ENCODE results near the gene GJD3. TPM values are rescaled to one million over a fixed set of nuclear protein-coding genes. Genes with fewer than 3 reads are reported as not detected.
A peak's percentile ranks its signal among the peaks of the same experiment; 100 is the strongest.

GJD3 gene
- polyA plus RNA-seq, 4 donors: 0.32 to 1.1 TPM; not detected in 2

GRCh38 chr17:40315678-40316570 lies 48.6 kb downstream of the GJD3 start:
- H3K27ac ChIP-seq (ENCODE audit: low read depth in 1 of 3, low read length in 2 of 3): peak overlapping the region in 2 of 3 donors; percentile 52 to 92
- H3K27me3 ChIP-seq (ENCODE audit: control insufficient read depth in 3 of 3, insufficient read depth in 3 of 3, low read length in 3 of 3): no peaks in the 10 kb centered on the region
- H3K4me1 ChIP-seq (ENCODE audit: control insufficient read depth in 3 of 3, insufficient read depth in 2 of 3, low read depth in 1 of 3, low read length in 2 of 3): peaks cover 2 to 65% (median 25%) of the 10 kb centered on the region in 3 donors
- H3K9me3 ChIP-seq (ENCODE audit: control insufficient read depth in 2 of 2, insufficient read depth in 1 of 2, low read depth in 1 of 2, low read length in 1 of 2): no peaks in the 10 kb centered on the region
- H3K36me3 ChIP-seq (ENCODE audit: control insufficient read depth in 3 of 3, insufficient read depth in 2 of 3, low read depth in 1 of 3, low read length in 3 of 3): peaks cover 0 to 5% (median 0%) of the 10 kb centered on the region in 3 donors
- WGBS, 3 donors: 40 to 46% (median 45%) methylated on average over 9 of the region's 9 CpGs
- DNase-seq (peak in 1 of 2 donors; percentile 68), FAIRE-seq (no peak)
- no peak overlapping the region for H3K4me3 ChIP-seq (ENCODE audit: low read depth in 1 of 3, low read length in 3 of 3)

GRCh38 chr17:40315206-40315605 lies 49.3 kb downstream of the GJD3 start:
- 84 to 92% (median 86%) methylated on average over 3 of the region's 3 CpGs for WGBS, 3 donors
- FAIRE-seq (no peak), DNase-seq (no peak)
- Histone ChIP-seq H3K27ac (ENCODE audit: low read depth in 1 of 3, low read length in 2 of 3) (peak overlapping the region in 2 of 3 donors; percentile 29 to 52), H3K36me3 (ENCODE audit: control insufficient read depth in 3 of 3, insufficient read depth in 2 of 3, low read depth in 1 of 3, low read length in 3 of 3) (peaks cover 0 to 4% (median 0%) of the 10 kb centered on the region in 3 donors), H3K9me3 (ENCODE audit: control insufficient read depth in 2 of 2, insufficient read depth in 1 of 2, low read depth in 1 of 2, low read length in 1 of 2) (no peaks in the 10 kb centered on the region), H3K4me1 (ENCODE audit: control insufficient read depth in 3 of 3, insufficient read depth in 2 of 3, low read depth in 1 of 3, low read length in 2 of 3) (peaks cover 2 to 65% (median 19%) of the 10 kb centered on the region in 3 donors), H3K4me3 (ENCODE audit: low read depth in 1 of 3, low read length in 3 of 3) (no peak overlapping the region), H3K27me3 (ENCODE audit: control insufficient read depth in 3 of 3, insufficient read depth in 3 of 3, low read length in 3 of 3) (no peaks in the 10 kb centered on the region)

GRCh38 chr17:40314584-40314956 lies 50.0 kb downstream of the GJD3 start:
- Histone ChIP-seq H3K27me3 (ENCODE audit: control insufficient read depth in 3 of 3, insufficient read depth in 3 of 3, low read length in 3 of 3) (no peaks in the 10 kb centered on the region), H3K4me3 (ENCODE audit: low read depth in 1 of 3, low read length in 3 of 3) (no peak overlapping the region), H3K27ac (ENCODE audit: low read depth in 1 of 3, low read length in 2 of 3) (peak overlapping the region in 1 of 3 donors; percentile 29), H3K9me3 (ENCODE audit: control insufficient read depth in 2 of 2, insufficient read depth in 1 of 2, low read depth in 1 of 2, low read length in 1 of 2) (no peaks in the 10 kb centered on the region), H3K4me1 (ENCODE audit: control insufficient read depth in 3 of 3, insufficient read depth in 2 of 3, low read depth in 1 of 3, low read length in 2 of 3) (peaks cover 5 to 65% (median 26%) of the 10 kb centered on the region in 3 donors), H3K36me3 (ENCODE audit: control insufficient read depth in 3 of 3, insufficient read depth in 2 of 3, low read depth in 1 of 3, low read length in 3 of 3) (no peaks in the 10 kb centered on the region)
- 29 to 67% (median 33%) methylated on average over 1 to 3 of the region's 3 CpGs for whole genome bisulfite sequencing, 3 donors
- FAIRE-seq (no peak), DNase-seq (peak; percentile 58 to 96)

- Histone ChIP-seq H3K27me3 (ENCODE audit: control insufficient read depth in 3 of 3, insufficient read depth in 3 of 3, low read length in 3 of 3) (no peaks in the 10 kb centered on the region), H3K4me1 (ENCODE audit: control insufficient read depth in 3 of 3, insufficient read depth in 2 of 3, low read depth in 1 of 3, low read length in 2 of 3) (peaks cover 9 to 62% (median 27%) of the 10 kb centered on the region in 3 donors), H3K9me3 (ENCODE audit: control insufficient read depth in 2 of 2, insufficient read depth in 1 of 2, low read depth in 1 of 2, low read length in 1 of 2) (no peaks in the 10 kb centered on the region), H3K27ac (ENCODE audit: low read depth in 1 of 3, low read length in 2 of 3) (no peak overlapping the region), H3K4me3 (ENCODE audit: low read depth in 1 of 3, low read length in 3 of 3) (no peak overlapping the region), H3K36me3 (ENCODE audit: control insufficient read depth in 3 of 3, insufficient read depth in 2 of 3, low read depth in 1 of 3, low read length in 3 of 3) (no peaks in the 10 kb centered on the region)
- DNase-seq (no peak), FAIRE-seq (no peak)
- 58 to 63% (median 60%) methylated on average over 7 of the region's 7 CpGs for WGBS, 3 donors
Observed at GRCh38 chr17:40313668-40314583, 50.6 kb downstream of the GJD3 start.

Other genes starting within 250 kb of the GJD3 start
- 100 to 1,000 TPM in 1 of 4 donors, 10 to 100 TPM in 3; 53.1 to 120 (median 69.3) TPM for gene MSL1, start 242.8 kb downstream of the GJD3 start, polyA plus RNA-seq
- 10 to 100 TPM; 24.2 to 55.1 (median 32.8) TPM for gene CASC3, start 224.2 kb downstream of the GJD3 start, polyA plus RNA-seq
- gene RAPGEFL1, start 187.3 kb downstream of the GJD3 start, polyA plus RNA-seq: 100 to 1,000 TPM in 1 of 4 donors, 10 to 100 TPM in 3; 24.5 to 121 (median 57.9) TPM
- gene WIPF2, start 145.4 kb downstream of the GJD3 start, polyA plus RNA-seq: 10 to 100 TPM; 12.5 to 22.9 (median 14.0) TPM
- gene CDC6, start 76.9 kb downstream of the GJD3 start, polyA plus RNA-seq: 10 to 100 TPM in 2 of 4 donors, 1 to 10 TPM in 2; 2.5 to 11.5 (median 7.3) TPM
- 10 to 100 TPM; 28.8 to 47.7 (median 39.9) TPM for gene RARA, start 55.6 kb downstream of the GJD3 start, polyA plus RNA-seq
- 10 to 100 TPM in 2 of 4 donors, 1 to 10 TPM in 2; 1.1 to 69.9 (median 20.3) TPM for gene TOP2A, start 53.2 kb upstream of the GJD3 start, polyA plus RNA-seq
- gene IGFBP4, start 78.7 kb upstream of the GJD3 start, polyA plus RNA-seq: 100 to 1,000 TPM in 1 of 4 donors, 10 to 100 TPM in 3; 19.2 to 282 (median 40.1) TPM
- 1 to 10 TPM in 1 of 4 donors, not detected in 3; 3.0 TPM for gene TNS4, start 136.9 kb upstream of the GJD3 start, polyA plus RNA-seq
- 1 to 10 TPM in 1 of 4 donors, under 1 TPM in 1, not detected in 2; 0.92 to 1.7 TPM for gene CCR7, start 200.7 kb upstream of the GJD3 start, polyA plus RNA-seq